EL (cell line): ENCODE results near the gene ASPM.
A peak's percentile ranks its signal among the peaks of the same experiment; 100 is the strongest.

Experiments used
- DNase-seq: peaks from one replicate; pipeline ENCODE4 v3.0.0-alpha.2; 2016

Gene ASPM

GRCh38 chr1:197146101-197147095 is at the start of gene ASPM:
ASPM (minus strand) TSS chr1:197146669; CDS start chr1:197146437, 232 bp downstream.
- DNase-seq = peak; percentile 94

- peak; percentile 35 for DNase-seq
Observed at GRCh38 chr1:197195100-197195499, 48.6 kb upstream of the ASPM start.

- DNase-seq = no peak
Observed at GRCh38 chr1:197184190-197184589, 37.7 kb upstream of the ASPM start.

- DNase-seq = no peak
Observed at GRCh38 chr1:197183195-197183748, 36.8 kb upstream of the ASPM start.

GRCh38 chr1:197182716-197183115 is 36.2 kb upstream of the ASPM start:
- no peak for DNase-seq

GRCh38 chr1:197181982-197182381 is 35.5 kb upstream of the ASPM start:
- no peak for DNase-seq

GRCh38 chr1:197180252-197180878 is 33.9 kb upstream of the ASPM start:
- DNase-seq = peak; percentile 67

GRCh38 chr1:197178998-197179397 is 32.5 kb upstream of the ASPM start:
- DNase-seq = peak; percentile 67

GRCh38 chr1:197174818-197175217 is 28.3 kb upstream of the ASPM start:
- no peak for DNase-seq

GRCh38 chr1:197173571-197174507 is 27.4 kb upstream of the ASPM start:
- DNase-seq = peak; percentile 59

GRCh38 chr1:197171531-197171930 is 25.1 kb upstream of the ASPM start:
- DNase-seq = no peak

GRCh38 chr1:197170538-197170937 is 24.1 kb upstream of the ASPM start:
- DNase-seq = no peak

- DNase-seq = no peak
Observed at GRCh38 chr1:197159461-197159860, 13.0 kb upstream of the ASPM start.

GRCh38 chr1:197156692-197157091 is 10.2 kb upstream of the ASPM start:
- no peak for DNase-seq

GRCh38 chr1:197152662-197153061 is 6.2 kb upstream of the ASPM start:
- no peak for DNase-seq

- DNase-seq = no peak
Observed at GRCh38 chr1:197151185-197151584, 4.7 kb upstream of the ASPM start.

GRCh38 chr1:197150336-197151005 is 4.0 kb upstream of the ASPM start:
- DNase-seq = no peak

GRCh38 chr1:197149340-197149739 is 2.9 kb upstream of the ASPM start:
- no peak for DNase-seq

- DNase-seq = no peak
Observed at GRCh38 chr1:197145446-197146024, 934 bp downstream of the ASPM start.

- peak; percentile 64 for DNase-seq
Observed at GRCh38 chr1:197144570-197145325, 1.7 kb downstream of the ASPM start.

- no peak for DNase-seq
Observed at GRCh38 chr1:197143276-197143675, 3.2 kb downstream of the ASPM start.
